Left lung (tissue), 10 donors: ENCODE data around the gene THBS4. TPM values are rescaled to one million over a fixed set of nuclear protein-coding genes. Genes with fewer than 3 reads are reported as not detected.

ENCODE experiments used
- ATAC-seq: fragments of 200-7000 bp; cut with Tn5 transposase; one replicate; pipeline ENCODE4 v1.9.1; 2020; ENCODE audit warnings: moderate library complexity
- DNase-seq, 4 donors: peaks; one replicate each; pipeline ENCODE4 v3.0.0-alpha.2; 2013 to 2020
- H3K27ac ChIP-seq, 2 donors: fragments of 200-600 bp; sonication (generic) in 1 of 2; one replicate each; pipeline versions ENCODE4 v1.5.0 to v1.8.0; 2020 to 2021
- H3K27me3 ChIP-seq, 2 donors: fragments of 200-600 bp; sonication (generic) in 1 of 2; one replicate each; pipeline versions ENCODE4 v1.5.0 to v1.8.0; 2020 to 2021
- H3K36me3 ChIP-seq, 2 donors: fragments of 200-600 bp; sonication (generic) in 1 of 2; one replicate each; pipeline versions ENCODE4 v1.5.0 to v1.8.0; 2020 to 2021
- H3K4me1 ChIP-seq, 2 donors: fragments of 200-600 bp; one replicate each; pipeline ENCODE4 v1.8.0; 2021
- H3K4me3 ChIP-seq, 2 donors: fragments of 200-600 bp; sonication (generic) in 1 of 2; one replicate each; pipeline versions ENCODE4 v1.5.0 to v1.8.0; 2020 to 2021; ENCODE audit warnings: mild to moderate bottlenecking in 1 of 2
- H3K9me3 ChIP-seq, 2 donors: fragments of 200-600 bp; sonication (generic) in 1 of 2; one replicate each; pipeline versions ENCODE4 v1.5.0 to v1.8.0; 2020 to 2021
- CTCF ChIP-seq, 2 donors: fragments of 200-600 bp; sonication (generic) in 1 of 2; IDR thresholded peaks; one replicate each; pipeline versions ENCODE4 v1.5.0 to v1.8.0; 2021; ENCODE audit warnings: antibody characterized with exemption in 2 of 2
- intact Hi-C, 2 donors: fragments of 100-400 bp; cut with DNase I; formaldehyde crosslinking; loops; one replicate each; pipeline versions ENCODE4 v1.11.2 to v1.14.2; 2022
- polyA plus RNA-seq, 6 donors: library from polyadenylated mRNA; unstranded; fragments of 120-200 nt; gene quantifications; one replicate each; pipeline ENCODE4 v1.2.1, GENCODE V29; 2013; ENCODE audit not compliant: insufficient read length in 6 of 6
- total RNA-seq, 2 donors: library from RNA; stranded (reverse); fragmentation: NEBNext Ultra II Directional; extraction: Animal tissue kit (Norgen Biotek cat#: 25700); gene quantifications; one replicate each; pipeline ENCODE4 v1.2.1, GENCODE V29; 2021
- donor health status: DM: no; HTN: yes; CAD: no.
- donor health status: DM: no; HTN: no; CAD: no.

Gene THBS4
- total and polyA plus RNA-seq, 8 donors, result 3.3 to 11.5 (median 5.9) TPM

- H3K27me3 ChIP-seq, result no peaks in the 10 kb centered on the region
- no peak overlapping the region for H3K4me3 ChIP-seq
- DNase-seq (no peak), ATAC-seq (no peak)
- no peaks in the 10 kb centered on the region for H3K4me1 ChIP-seq
- H3K36me3 ChIP-seq, result no peaks in the 10 kb centered on the region
- intact Hi-C loops, result no loop called here
- no peak for TF ChIP-seq CTCF (IDR thresholded peaks at IDR 0.05)
- H3K27ac ChIP-seq, result no peak overlapping the region
- H3K9me3 ChIP-seq, result no peaks in the 10 kb centered on the region
Observed at GRCh38 chr5:80061547-80061946, 26.4 kb downstream of the THBS4 start.

GRCh38 chr5:80064124-80064523 lies 29.0 kb downstream of the THBS4 start:
- TF ChIP-seq CTCF (IDR thresholded peaks at IDR 0.05), result no peak
- no peaks in the 10 kb centered on the region for H3K36me3 ChIP-seq
- ATAC-seq (no peak), DNase-seq (no peak)
- no peaks in the 10 kb centered on the region for H3K27me3 ChIP-seq
- peaks cover under 1 to 4% of the 10 kb centered on the region in 2 donors for H3K4me1 ChIP-seq
- H3K27ac ChIP-seq, result no peak overlapping the region
- H3K4me3 ChIP-seq, result no peak overlapping the region
- intact Hi-C loops, result no loop called here
- no peaks in the 10 kb centered on the region for H3K9me3 ChIP-seq

- Histone ChIP-seq H3K4me3 (no peak overlapping the region), H3K27me3 (no peaks in the 10 kb centered on the region), H3K4me1 (peaks cover 6 to 20% of the 10 kb centered on the region in 2 donors), H3K27ac (no peak overlapping the region), H3K36me3 (no peaks in the 10 kb centered on the region), H3K9me3 (no peaks in the 10 kb centered on the region)
- intact Hi-C loops, result no loop called here
- no peak for DNase-seq
- ATAC-seq, result no peak
- no peak for TF ChIP-seq CTCF (IDR thresholded peaks at IDR 0.05)
Observed at GRCh38 chr5:80067016-80067415, 31.9 kb downstream of the THBS4 start.

GRCh38 chr5:80067531-80068245 lies 32.5 kb downstream of the THBS4 start:
- Histone ChIP-seq H3K27me3 (no peaks in the 10 kb centered on the region), H3K27ac (no peak overlapping the region), H3K4me3 (no peak overlapping the region), H3K36me3 (no peaks in the 10 kb centered on the region), H3K9me3 (no peaks in the 10 kb centered on the region), H3K4me1 (peaks cover 6 to 20% of the 10 kb centered on the region in 2 donors)
- intact Hi-C loops, result no loop called here
- DNase-seq, result no peak
- no peak for ATAC-seq
- no peak for TF ChIP-seq CTCF (IDR thresholded peaks at IDR 0.05)

- DNase-seq (no peak), ATAC-seq (no peak)
- intact Hi-C loops, result no loop called here
- H3K4me3 ChIP-seq, result no peak overlapping the region
- TF ChIP-seq CTCF (IDR thresholded peaks at IDR 0.05), result no peak
- no peaks in the 10 kb centered on the region for H3K27me3 ChIP-seq
- no peak overlapping the region for H3K27ac ChIP-seq
- no peaks in the 10 kb centered on the region for H3K36me3 ChIP-seq
- H3K9me3 ChIP-seq, result no peaks in the 10 kb centered on the region
- H3K4me1 ChIP-seq, result peaks cover 6 to 20% of the 10 kb centered on the region in 2 donors
Observed at GRCh38 chr5:80068246-80068636, 33.1 kb downstream of the THBS4 start.
